Esophagus squamous epithelium (tissue), 4 donors: Measurements from ENCODE around the gene BCL11B.

ENCODE experiments used
- POLR2A ChIP-seq, 4 donors: fragments of 450-650 bp; IDR thresholded peaks; one replicate each; pipeline ENCODE4 v1.6.1; 2017; ENCODE audit warnings: antibody characterized with exemption in 4 of 4, mild to moderate bottlenecking in 4 of 4, moderate library complexity in 3 of 4
- TF ChIP-seq, protein P1 (sequence below), 6 experiments: fragments of 450-650 bp in 4 of 6; fragments of 200-600 bp in 2 of 6; sonication (generic) in 2 of 6; IDR thresholded peaks; one replicate each; pipeline ENCODE4 v1.5.1; 2016 to 2019; ENCODE audit warnings: antibody characterized with exemption in 6 of 6, mild to moderate bottlenecking in 4 of 6, moderate library complexity in 4 of 6

DNA sequence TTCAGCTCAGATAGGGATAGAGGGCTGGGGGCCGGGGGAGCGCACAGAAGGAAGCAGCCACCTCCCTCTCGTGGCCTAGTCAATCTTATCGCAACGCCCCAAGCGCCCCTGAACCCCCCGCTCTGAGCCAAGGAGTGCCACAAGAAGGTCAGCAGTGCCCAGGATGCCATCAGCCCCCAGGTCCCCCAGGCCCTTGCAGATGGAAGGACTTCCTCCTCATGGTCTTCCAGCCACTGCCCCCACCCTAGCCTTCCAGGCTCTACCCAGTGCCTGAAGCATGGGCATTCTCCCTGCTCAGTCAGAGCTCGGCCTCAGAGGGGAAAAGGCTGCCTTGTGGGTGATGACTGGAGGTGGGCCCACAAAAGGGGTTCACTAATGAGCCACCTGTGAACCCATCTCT is 68.2 kb downstream of the BCL11B start:
- TF ChIP-seq, protein P1, sequence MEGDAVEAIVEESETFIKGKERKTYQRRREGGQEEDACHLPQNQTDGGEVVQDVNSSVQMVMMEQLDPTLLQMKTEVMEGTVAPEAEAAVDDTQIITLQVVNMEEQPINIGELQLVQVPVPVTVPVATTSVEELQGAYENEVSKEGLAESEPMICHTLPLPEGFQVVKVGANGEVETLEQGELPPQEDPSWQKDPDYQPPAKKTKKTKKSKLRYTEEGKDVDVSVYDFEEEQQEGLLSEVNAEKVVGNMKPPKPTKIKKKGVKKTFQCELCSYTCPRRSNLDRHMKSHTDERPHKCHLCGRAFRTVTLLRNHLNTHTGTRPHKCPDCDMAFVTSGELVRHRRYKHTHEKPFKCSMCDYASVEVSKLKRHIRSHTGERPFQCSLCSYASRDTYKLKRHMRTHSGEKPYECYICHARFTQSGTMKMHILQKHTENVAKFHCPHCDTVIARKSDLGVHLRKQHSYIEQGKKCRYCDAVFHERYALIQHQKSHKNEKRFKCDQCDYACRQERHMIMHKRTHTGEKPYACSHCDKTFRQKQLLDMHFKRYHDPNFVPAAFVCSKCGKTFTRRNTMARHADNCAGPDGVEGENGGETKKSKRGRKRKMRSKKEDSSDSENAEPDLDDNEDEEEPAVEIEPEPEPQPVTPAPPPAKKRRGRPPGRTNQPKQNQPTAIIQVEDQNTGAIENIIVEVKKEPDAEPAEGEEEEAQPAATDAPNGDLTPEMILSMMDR (IDR thresholded peaks at IDR 0.05) = no peak
- TF ChIP-seq POLR2A (IDR thresholded peaks at IDR 0.05) = no peak
